Measurements from ENCODE around the gene WNT2B. TPM values are rescaled to one million over a fixed set of nuclear protein-coding genes. Genes with fewer than 3 reads are reported as not detected.

WNT2B gene
- total and polyA plus RNA-seq, 10 of the 15 experiments (the other 5 are each of a cell fraction or from before 2014, with no cell fraction given), result 0.02 to 1.1 (median 0.14) TPM

DNA sequence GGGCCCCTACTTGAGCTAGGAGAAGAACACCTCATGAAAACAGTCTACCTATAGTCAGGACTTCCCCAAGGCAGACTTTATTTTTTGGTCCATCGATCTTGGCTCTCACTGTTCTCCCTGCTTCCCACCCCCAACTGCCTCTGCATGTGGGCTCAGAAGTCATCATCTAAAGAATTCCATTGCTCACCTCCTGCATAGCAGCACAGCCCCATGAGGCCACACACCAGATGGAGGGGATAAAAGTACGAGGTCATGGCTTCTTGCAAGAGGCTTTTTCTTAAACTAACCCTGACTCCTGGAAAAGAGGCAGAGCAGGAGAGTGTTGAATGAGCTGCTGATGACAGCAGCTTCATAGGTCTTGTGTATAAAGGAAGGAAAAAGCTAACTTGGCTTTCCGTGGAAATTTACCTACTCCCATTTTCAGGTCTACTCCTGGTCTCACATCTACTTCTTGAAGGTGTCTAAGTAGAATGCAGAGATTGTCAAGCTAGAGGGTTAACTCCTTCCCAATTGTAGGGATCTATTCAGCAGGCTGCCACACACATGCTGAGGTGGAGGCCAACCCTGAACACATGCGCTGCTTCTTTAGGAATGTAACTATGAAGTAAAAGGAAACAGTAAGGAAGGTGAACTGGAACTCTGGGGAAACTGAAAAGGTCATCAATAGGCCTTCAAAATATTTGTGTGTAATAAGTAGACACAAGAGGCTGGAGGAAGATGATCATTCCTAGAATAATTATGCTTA, 18.7 kb downstream of the WNT2B start (continued):
- TF ChIP-seq, protein P1, sequence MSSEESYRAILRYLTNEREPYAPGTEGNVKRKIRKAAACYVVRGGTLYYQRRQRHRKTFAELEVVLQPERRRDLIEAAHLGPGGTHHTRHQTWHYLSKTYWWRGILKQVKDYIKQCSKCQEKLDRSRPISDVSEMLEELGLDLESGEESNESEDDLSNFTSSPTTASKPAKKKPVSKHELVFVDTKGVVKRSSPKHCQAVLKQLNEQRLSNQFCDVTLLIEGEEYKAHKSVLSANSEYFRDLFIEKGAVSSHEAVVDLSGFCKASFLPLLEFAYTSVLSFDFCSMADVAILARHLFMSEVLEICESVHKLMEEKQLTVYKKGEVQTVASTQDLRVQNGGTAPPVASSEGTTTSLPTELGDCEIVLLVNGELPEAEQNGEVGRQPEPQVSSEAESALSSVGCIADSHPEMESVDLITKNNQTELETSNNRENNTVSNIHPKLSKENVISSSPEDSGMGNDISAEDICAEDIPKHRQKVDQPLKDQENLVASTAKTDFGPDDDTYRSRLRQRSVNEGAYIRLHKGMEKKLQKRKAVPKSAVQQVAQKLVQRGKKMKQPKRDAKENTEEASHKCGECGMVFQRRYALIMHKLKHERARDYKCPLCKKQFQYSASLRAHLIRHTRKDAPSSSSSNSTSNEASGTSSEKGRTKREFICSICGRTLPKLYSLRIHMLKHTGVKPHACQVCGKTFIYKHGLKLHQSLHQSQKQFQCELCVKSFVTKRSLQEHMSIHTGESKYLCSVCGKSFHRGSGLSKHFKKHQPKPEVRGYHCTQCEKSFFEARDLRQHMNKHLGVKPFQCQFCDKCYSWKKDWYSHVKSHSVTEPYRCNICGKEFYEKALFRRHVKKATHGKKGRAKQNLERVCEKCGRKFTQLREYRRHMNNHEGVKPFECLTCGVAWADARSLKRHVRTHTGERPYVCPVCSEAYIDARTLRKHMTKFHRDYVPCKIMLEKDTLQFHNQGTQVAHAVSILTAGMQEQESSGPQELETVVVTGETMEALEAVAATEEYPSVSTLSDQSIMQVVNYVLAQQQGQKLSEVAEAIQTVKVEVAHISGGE (CRISPR knock-in tag; IDR thresholded peaks at IDR 0.05), result no peak
- no peak for TF ChIP-seq MEF2A (IDR thresholded peaks at IDR 0.05; ENCODE audit: insufficient read depth, low read depth, low read length)
- no peak for TF ChIP-seq MEF2B (IDR thresholded peaks at IDR 0.05; ENCODE audit: partially characterized antibody, poor library complexity, severe bottlenecking)
- no peak for TF ChIP-seq ASH2L (IDR thresholded peaks at IDR 0.05; ENCODE audit: borderline replicate concordance, low read depth)
- no peak for TF ChIP-seq SMARCA5 (IDR thresholded peaks at IDR 0.05)
- TF ChIP-seq IKZF1 (conservative IDR thresholded peaks at IDR 0.05), result no peak
- TF ChIP-seq ZSCAN29 (IDR thresholded peaks at IDR 0.05), result no peak
- TF ChIP-seq, protein P2, sequence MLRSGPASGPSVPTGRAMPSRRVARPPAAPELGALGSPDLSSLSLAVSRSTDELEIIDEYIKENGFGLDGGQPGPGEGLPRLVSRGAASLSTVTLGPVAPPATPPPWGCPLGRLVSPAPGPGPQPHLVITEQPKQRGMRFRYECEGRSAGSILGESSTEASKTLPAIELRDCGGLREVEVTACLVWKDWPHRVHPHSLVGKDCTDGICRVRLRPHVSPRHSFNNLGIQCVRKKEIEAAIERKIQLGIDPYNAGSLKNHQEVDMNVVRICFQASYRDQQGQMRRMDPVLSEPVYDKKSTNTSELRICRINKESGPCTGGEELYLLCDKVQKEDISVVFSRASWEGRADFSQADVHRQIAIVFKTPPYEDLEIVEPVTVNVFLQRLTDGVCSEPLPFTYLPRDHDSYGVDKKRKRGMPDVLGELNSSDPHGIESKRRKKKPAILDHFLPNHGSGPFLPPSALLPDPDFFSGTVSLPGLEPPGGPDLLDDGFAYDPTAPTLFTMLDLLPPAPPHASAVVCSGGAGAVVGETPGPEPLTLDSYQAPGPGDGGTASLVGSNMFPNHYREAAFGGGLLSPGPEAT (IDR thresholded peaks at IDR 0.05; ENCODE audit: low read depth), result no peak
- TF ChIP-seq, protein P3, sequence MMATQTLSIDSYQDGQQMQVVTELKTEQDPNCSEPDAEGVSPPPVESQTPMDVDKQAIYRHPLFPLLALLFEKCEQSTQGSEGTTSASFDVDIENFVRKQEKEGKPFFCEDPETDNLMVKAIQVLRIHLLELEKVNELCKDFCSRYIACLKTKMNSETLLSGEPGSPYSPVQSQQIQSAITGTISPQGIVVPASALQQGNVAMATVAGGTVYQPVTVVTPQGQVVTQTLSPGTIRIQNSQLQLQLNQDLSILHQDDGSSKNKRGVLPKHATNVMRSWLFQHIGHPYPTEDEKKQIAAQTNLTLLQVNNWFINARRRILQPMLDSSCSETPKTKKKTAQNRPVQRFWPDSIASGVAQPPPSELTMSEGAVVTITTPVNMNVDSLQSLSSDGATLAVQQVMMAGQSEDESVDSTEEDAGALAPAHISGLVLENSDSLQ (IDR thresholded peaks at IDR 0.05), result no peak
- no peak for TF ChIP-seq NR2C1 (IDR thresholded peaks at IDR 0.05)
